Inflammatory macrophage treated with lipopolysaccharide for 4 hours (primary cell): Measurements from ENCODE around the gene YWHAG.
"Not testable (repeated sequence)": the region's sequence is repeated elsewhere in the genome, so short reads cannot be mapped to it uniquely, and the experiment has no call there.

Experiments used
- DNase-seq: peaks from one replicate; pipeline ENCODE4 v3.0.0-alpha.2; 2020

Gene YWHAG

DNA sequence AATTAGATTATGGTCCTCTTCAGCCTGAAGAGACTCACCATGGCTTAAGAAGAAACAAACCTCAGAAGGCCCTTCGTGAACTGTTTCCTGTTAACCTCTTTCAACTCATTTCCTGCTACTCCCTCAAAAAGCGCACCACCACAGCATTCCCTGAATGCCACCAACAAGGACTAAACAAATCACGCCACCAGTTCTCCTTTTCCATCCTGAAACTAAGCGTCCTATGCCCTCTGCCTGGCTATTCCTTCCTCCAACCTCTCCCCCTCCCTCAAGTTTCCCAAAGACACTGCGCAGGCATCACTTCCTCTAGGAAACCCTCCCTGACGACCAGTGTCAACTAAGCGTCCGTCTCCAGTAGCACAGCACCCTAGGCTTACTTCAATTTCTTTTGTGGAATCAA lies 12.0 kb downstream of the YWHAG start:
- DNase-seq = no peak

DNA sequence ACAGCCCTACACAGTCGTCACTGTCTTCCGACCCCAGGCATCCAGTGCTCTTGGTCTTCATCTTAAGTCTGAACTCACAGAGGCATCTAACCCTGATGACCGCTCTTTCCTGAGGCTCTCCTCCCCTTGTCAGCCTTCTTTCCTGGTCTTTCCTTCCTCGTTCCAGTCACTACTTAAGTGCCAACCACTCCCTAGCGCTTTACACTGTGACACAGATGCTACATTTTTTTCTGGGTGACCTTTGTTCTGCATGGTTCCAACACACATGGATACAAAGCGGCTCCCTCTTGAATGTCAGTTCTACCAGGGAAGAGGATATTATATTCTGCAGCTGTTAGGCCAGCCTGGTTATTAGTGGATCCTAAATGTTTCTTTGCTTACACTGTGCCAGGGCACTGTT lies 12.7 kb downstream of the YWHAG start:
- DNase-seq = no peak

DNA sequence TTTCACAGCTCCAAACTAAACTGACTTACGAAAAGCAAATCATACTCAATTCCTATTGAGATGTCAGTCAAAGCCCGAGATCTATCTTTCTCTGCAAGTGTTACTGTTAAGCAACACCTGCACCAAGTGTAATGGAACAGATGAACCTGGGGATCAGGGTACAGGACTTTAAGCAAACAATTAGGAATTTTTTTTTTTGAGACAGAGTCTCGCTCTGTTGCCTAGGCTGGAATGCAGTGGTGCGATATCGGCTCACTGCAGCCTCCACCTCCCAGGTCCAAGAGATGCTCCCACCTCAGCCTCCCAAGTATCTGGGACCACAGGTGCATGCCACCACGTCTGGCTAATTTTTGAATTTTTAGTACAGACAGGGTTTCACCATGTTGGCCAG lies 14.9 kb downstream of the YWHAG start:
- no peak for DNase-seq

DNA sequence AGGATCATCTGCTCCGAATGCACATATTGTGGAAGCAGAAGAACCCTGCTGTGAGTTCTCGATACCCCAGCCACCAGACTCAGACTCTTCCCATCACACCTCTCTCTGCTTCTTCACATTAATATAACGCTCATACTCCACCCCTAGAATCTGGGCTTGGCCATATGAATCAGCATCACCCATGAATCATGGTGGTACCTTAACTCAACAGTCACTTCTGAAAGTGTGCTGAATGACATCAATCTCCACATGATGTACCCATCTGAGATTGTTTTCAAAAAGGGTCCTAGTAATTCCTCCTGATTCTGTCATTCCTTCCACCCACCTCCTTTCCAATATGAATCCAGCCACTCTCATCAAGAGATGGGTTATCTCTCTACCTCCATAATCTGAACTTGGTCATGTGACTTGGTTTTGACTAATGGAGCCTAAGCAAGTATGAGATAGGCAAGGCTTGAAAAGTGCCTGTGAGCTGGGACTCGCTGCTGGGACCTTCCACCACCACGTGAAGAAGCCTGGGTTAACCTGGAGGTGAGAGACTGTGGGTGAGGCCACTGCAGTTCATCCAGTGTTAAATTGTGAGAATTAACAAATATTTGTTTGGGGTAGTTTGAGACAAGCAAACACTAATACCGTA lies 15.4 kb downstream of the YWHAG start:
- no peak for DNase-seq

DNA sequence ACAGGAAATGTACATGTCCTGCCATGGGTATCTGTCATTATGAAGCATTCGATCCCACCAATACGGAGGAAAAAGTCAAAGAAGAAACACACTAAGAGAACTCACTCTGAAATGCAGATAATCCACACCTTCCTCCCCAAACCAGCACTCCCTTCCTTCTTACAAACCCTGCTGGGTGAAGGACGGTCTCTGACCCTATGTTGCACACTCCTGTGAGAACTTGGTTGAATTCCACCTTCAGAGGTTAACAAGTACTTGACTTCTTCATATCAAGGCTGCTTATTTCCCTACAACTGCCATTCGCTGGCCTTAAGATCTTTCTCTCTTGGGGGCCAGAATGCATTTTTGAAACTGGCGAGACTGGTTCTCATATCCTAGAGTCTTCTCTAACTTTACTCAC lies 16.6 kb downstream of the YWHAG start:
- no peak for DNase-seq

DNA sequence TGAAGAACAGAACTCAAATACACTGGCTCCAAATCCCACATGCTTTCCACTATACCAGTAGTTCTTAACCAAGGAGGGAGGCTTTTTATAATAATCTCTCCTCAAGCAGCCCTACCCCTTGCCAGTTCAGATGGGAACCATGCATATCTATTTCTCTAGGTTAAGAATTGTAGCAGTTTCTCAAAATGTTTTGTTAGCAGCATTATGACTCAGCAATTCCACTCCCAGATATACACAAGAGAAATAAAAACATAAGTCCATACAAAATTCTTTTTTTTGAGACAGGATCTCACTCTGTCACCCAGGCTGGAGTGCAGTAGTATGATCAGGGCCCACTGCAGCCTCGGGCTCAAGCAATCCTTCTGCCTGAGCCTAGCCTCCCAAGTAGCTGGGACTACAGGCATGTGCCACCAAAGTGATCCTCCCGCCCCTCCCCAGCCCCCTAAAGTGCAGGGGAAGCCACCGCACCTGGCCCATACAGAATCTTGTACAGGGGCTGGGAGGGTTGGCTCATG lies 18.1 kb downstream of the YWHAG start:
- DNase-seq = no peak

DNA sequence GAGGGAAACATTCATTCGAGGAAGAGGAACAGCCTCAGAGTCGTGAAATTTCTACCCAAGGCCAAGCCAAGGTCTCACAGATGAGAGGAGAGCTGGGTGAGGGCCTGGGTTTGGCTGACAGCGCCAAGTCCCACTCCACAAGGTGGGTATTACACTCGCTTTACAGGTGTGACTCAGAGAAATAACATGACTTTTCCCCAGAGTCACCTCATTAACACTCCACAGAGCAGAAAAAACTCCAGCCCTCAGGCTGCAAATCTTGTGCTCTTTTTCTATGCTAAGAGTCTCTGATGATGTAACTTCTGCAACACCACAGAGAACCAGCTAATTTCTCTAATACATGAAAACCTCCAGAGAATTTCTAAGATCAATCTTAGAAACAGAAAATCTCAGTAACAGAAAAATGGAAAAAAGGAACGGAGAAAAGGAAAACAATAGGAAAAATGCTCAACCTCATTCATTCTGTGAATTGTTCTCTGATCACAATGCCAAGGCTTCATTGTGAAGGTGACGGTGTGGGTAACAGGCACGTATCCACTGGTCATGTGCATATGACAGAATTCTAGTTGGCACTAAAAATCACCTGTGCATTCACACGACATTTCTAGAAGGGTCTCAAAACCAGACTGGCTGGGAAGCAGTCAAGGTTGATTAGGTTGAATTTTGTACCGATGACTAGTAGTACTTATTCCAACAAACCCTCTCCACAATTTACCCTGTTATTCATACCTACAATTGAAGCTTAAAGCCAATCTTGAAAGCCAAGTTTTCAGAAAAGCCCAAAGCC lies 20.3 kb downstream of the YWHAG start:
- DNase-seq = no peak

DNA sequence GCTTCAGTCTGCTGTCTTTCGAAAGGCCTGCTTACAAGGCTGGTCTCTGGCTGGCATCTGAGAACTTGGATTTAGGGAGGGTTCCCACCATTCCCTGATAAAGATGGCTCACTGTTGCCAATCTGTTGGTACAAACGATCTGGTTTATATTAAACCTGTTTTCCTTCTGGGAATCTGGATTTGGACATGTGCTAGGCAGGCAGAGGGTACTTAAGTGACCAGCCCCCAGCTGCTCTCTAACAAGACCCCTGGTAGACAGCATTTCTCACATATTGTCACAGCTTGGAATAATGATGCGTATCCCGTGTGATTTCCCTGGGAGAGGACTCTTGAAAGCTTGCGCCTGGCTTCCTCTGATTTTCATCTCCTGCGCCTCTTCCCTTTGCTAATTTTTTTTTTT lies 21.6 kb downstream of the YWHAG start:
- DNase-seq = no peak

DNA sequence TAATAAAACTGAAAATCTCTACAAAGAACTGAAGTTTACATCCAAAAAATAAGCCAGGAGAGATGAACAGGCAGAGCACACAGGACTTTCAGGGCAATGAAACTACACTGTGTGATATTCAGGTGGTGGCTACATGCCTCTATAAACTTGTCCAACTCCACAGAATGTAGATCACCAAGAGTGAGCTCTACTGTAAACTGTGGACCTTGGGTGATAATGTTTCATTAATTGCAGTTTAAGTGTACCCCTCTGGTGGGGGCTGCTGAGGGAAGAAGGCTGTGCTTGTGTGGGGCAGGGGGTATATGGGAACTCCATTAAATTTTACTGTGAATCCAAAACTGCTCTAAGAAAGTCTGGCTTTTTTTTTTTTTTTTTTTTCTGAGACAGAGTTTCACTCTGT lies 22.7 kb downstream of the YWHAG start:
- no peak for DNase-seq

DNA sequence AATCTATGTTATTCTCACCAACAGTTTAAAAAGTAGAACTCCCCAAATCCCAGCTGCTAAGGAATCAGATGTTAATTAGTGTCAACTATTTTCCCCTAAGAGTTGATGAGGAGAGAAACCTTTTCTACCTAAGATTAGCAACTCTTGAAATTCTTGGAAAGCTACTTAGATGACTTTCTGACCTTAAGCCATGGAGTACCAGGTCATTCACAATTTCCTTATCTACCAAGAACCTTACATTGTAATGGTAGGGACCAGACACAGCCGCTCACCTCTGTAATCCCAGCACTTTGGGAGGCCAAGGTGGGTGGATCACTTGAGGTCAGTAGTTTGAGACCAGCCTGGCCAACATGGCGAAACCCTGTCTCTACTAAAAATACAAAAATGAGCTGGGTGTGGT lies 23.4 kb downstream of the YWHAG start:
- DNase-seq = not testable (repeated sequence)

DNA sequence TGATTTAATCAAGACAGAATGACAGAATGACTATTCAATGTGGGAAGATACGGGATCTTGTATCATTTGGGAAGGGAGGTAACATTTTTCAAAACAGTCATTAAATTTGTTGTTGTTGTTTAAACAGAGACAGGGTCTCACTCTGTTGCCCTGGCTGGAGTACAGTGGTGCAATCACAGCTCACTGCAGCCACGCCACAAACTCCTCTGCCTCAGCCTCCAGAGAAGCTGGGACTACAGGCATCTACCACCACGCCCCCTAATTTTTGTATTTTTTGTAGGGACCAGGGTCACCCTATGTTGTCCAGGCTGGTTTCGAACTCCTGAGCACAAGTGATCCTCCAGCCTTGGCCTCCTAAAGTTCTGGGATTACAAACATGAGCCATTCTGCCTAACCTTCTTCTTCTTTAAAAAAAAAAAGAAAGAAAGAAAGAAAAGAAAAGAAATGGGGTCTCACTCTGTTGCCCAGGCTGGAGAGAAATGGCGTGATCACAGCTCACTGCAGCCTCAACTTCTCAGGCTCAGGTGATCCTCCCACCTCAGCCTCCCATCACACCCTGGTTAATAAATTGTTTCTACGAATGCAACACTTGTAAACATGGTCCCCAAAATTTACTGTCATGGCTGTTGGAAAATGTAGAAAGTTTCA lies 24.3 kb downstream of the YWHAG start:
- DNase-seq = no peak

DNA sequence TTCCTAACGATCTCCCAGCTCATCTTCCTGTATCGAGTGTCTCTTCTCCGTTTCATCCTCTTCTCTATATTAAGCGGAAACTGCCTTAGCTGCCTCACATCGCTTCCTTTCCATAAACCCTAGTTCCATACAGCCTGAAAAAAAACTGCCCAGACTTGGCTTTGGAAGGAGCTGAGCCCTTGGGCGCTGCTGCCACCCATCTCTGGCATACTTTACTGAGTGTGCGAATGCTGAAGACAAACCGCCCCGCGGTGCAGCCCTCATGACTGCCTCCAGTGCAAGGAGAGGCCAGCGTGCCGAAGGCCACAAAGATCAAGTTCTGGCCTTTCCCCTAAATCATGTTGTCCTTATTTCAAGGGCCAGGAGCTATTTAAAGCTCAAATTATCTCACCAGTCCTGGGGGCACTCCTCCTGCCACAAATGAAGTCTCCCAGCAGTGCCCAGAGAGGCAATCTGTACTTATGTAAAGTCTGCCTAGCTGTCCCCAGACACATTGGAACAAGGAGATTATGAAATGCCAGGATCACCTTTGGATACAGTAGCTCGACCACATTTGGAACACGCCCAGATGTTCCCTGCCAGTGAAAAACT lies 25.2 kb downstream of the YWHAG start:
- DNase-seq = peak; percentile 62

DNA sequence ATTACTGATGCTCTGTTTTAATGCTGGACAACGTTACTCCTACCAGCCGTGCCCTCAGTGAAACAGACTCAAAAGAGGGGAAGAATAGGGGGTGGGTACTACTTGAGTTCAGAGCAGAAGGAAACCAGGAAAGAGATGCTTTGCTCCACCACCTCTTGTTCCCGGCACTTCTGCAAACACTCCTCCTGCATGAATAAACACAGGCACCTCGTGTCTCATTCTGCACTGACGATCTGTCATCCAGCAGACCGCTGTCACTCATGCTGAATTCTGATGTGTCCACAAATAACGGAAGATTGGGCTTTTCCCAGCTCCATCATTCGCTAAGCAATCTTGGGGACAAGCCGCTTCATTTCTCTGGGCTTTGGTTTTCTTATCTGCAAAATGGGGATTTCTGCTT lies 26.7 kb downstream of the YWHAG start:
- peak; percentile 57 for DNase-seq

DNA sequence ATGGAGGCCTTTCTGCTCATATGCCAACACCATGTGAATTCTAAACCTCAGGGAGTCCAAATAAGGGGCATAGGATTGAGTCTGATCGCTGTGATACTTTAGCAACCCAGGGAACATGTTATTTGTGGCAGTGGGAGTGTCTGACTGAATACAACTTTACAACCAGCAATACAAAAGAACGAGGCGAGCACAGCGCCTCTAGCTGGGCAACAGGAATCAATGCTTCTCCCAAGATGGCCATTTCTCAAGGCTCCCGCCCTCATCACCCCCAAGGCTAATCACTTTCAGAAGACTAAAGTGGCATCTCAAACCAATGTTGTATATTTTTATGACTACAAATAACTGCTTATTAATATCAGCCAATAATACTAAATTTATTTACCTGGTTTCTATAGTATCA lies 28.1 kb downstream of the YWHAG start:
- DNase-seq = no peak

DNA sequence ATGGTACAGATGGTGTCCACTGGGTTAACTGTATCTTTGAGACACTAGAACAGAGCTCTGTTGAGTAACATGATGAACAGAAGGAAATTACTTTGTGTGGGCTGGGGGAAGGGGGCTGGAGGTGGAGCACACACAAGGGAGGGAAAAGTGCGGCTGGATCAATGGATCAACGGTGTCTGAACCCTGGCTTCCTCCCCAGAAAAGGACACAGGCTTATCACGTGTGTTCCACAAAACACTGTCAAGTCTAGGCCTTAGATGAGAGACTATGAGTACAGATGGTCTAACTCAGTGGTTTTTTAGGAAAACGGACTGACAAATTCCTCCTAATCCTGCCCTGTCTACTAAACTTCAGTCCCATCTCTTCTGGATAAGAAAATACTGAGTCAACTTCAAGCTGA lies 28.5 kb downstream of the YWHAG start:
- DNase-seq = no peak

DNA sequence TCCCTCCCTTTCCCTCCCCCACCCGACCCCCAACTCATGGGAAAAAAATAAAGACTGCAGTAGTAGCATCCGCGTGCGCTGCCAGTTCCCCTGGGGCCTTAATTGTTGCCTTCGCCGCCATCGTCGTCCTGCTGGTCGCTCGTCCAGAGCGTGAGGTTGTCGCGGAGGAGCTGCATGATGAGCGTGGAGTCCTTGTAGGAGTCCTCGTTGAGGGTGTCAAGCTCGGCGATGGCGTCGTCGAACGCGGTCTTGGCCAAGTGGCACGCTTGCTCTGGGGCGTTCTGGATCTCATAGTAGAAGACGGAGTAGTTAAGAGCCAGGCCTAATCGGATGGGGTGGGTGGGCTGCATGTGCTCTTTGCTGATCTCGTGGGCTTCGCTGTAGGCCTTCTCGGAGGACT lies 29.3 kb downstream of the YWHAG start:
- no peak for DNase-seq

DNA sequence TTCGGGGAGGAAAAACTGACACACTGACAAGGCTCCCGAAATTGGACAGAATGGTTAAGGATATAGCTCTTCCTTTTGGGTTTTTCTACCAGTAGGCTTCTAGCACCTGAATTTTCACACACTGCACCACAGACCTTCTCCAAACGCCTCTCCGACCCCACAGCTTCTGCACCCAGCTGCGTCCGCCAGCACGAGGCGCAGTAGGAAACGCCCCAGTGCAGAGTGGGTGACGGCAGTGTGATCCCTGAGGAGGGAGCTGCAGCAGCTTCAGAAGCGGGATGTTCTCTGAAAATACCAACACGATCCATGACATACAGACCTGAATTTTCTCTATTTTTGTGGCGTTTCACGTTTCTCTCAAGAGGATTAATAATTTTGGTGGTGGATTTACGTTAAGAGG lies 30.4 kb downstream of the YWHAG start:
- DNase-seq = no peak

DNA sequence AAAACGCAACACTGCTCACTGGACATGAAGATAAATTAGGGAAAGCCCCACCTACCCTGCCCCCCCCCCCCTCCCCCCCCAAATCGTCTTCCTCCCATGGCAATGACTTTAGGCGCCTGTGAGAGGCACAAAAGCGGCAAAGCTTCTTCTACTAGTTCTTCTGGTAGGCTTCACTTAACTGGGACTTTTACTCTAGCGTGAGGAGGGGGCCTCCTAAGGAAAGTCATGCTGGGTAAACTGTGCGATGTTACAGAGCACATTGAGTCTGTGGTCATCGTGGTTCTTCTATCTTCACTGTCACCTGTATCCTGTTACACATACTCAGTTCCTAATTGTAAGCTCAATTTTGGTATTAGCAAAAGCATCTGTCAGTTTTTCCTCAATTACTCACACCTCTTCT lies 31.2 kb downstream of the YWHAG start:
- DNase-seq = no peak

DNA sequence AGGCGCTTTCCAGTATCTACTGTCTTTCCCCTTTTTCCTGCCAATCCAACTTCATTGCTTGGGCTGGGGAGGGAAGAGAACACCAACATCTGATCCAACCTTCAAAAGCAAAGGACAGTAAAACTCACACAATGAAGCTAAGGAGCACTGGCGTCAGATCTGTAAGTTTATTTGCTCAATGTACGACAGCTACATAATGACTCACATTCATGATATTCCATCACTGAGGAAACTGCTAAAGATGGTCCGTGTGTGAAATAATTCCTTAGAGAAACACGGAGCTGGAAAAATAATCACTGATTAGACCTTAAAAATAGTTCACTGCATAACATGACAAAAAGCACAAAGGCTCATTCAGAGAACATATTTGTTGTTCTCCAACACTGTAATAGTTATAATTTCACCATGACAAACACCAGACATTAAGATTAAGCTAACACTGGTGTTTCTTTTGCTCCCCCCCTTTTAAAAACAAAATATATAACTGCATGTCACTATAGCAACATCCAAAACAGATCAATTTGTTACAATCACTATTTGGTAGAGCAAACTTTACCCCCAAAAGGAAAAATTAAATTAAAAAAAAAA lies 32.1 kb downstream of the YWHAG start:
- DNase-seq = no peak

DNA sequence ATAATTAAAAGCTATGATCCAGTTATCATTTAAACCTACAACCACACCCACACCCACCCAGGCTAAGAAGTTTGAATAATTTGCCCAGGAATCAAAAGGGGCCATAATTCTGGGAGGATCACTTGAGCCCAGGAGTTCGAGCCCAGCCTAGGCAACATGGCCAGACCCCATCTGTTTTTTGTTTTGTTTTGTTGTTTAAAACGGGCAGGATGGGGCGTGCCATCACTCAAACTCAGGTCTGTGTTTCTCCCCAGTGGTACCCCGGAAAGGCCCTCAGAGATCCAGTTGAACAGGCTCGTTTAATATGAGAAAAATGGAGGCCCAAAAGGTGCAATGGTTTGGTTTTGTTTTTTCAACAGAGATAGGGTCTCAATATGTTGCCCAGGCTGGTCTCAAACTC lies 33.0 kb downstream of the YWHAG start:
- DNase-seq = no peak

DNA sequence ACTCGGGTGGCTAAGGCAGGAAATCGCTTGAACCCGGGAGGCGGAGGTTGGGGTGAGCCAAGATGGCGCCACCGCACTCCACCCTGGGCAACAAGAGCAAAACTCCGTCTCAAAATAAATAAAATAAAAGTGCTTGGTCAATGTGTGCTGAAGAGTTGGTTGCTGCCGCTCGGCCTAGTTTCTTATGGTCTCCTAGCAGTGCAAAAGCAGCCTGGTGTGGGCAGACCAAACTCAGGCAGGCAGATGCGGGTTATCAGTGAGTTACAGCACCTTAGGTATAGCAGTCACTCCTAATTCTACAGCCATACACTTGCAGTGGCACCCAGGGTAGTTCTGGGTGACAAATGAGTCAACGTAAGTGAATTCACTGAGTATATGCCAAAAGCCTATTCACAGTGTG lies 33.7 kb downstream of the YWHAG start:
- no peak for DNase-seq

DNA sequence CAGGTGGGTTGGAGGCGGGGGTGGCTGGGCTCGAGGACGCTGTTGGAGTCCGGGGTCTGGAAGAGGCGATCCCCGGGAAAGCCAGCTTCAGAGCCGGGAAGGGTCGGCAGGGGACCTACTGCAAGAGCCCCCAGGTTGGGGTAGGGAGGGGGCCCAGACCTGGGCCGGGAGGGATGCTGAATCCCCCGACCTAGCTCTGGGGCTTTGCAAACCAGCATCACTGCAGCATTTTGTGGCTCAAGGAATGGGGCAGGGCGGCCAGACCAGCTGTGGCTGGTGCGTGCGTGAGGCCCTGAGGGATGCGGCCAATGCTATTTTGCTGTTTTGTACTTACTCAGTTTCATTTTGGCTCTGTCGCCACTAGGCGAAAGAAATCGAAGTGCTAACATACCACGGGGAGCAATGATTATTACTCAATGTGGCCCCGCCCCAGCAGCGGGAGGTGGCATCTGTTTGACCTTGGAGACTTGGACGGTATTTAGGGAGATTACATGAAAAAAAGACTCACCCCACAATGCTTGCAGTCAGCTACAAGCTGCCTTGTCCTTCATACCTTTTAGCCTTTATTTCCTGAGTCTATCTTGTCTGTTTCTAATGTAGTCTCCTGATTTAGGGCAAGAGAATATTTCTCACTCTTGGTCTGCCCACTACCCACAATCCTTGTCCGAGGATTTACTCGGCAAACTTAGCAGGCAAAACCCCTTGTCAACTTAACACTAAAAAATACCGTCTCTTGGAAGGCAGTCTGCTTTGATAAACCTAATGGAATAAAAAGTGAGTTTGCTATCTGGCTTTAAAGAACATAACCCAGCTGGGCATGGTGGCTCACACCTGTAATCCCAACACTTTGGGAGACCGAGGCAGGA lies 40.1 kb downstream of the YWHAG start:
- DNase-seq = peak; percentile 93
